HG03196 (cell line): Measurements from ENCODE around the gene CDH4.

Experiments used
- ATAC-seq: cut with Tn5 transposase; IDR thresholded peaks from one replicate; pipeline ENCODE4 v1.9.1; 2021; ENCODE audit not compliant: unreplicated experiment

Gene CDH4

DNA sequence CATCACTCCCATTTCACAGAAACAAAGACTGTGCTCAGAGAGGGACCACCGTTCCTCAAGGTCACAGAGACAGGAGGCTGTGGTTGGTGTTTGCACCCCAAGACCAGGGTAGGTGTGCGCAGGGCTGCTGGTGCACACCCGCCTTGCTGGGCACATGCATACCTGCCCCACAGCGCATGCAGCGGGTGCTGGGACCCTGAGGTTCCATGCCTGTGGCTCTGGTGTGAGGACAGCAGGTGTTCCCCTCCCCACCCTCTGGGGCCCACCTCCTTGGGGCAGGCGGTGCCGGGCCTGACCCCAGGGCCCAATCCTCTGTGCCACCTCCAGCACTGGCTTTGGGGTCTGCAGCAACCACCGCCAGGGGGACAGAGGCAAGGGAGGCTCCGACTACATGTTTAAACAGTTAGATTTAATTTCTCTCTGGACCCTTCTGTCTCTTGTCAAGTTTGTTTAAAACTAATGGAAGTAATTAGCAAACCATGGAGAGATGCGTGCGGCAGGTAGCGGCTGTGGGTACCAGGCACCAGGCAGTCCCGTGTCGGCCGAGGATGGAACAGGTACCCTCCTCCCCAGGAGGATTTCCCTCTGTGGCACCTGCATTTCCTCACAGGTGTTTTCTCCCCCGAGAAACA lies 485.9 kb downstream of the CDH4 start:
- ATAC-seq = no peak

DNA sequence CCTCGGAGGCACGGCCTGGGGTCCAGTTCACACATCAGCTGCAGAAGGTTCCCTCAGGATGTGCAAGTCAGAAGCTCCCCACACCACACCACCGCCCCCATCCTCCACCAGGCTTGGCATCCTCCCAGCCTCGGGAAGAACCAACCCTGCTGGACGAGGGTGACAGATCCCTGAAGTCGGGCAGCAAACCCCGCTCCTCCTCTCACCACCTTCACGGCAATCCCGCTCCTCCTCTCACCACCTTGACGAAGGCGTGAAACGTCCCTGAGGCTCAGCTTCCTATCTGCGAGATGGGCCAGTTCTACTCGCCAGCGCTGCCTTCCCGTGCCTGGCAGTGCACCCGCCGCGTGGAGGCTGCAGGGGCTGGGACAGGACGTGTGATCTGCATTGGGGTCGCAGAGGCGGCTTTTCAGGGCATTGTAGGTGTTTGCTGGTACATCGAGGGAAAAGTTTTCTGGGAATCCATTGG lies 486.6 kb downstream of the CDH4 start:
- ATAC-seq = no peak

DNA sequence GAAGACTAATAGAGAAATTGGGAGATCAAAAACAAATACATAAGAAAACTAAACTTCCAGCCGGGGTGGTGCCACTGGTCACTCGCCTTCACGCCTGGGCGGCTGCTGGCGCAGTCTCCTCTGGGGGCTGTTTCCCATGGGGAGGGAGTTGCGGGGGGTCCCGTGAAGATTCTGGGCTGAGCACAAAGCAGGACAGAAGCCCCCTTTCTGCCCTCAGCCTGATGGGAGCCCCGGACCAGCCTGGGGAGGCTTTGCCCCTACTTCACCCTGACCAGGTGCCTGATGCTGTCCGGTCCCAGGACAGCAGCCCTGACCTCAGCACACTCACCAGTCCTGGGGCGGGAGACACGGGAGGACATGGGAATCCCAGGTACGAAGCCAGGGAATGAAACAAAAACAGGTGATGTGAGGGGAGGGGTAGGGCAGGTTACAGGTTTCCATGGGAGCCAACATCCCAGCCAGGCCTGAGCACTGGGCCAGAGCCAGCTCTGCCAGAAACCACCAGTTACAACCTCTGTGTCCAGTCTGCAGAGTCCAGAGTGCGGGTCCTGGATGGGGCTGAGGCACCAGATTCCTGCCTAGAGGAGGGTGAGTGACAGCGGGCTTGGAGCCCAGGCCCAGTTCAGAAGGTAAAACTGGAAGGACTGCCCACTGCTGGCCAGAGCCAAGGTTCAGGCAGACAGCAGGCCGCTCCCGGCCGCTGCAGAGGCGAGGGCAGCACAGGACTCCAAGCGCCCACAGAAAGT lies 487.2 kb downstream of the CDH4 start:
- ATAC-seq = no peak

DNA sequence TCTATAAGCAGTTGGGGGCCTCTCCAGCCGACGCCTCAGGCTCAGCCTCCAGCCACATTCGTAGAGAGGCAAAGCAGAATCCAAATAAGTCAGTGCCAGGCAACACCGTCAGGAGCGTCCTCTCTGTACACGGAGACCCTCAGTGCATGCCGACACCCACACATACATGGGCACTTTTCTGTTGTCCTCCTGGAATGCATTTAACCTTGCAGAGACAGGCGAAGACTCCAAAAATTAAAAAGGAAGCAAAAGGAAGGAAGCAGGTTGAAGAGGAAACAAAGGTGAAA lies 487.7 kb downstream of the CDH4 start:
- ATAC-seq = no peak

GRCh38 chr20:61742097-61742825 lies 490.2 kb downstream of the CDH4 start:
- no peak for ATAC-seq

DNA sequence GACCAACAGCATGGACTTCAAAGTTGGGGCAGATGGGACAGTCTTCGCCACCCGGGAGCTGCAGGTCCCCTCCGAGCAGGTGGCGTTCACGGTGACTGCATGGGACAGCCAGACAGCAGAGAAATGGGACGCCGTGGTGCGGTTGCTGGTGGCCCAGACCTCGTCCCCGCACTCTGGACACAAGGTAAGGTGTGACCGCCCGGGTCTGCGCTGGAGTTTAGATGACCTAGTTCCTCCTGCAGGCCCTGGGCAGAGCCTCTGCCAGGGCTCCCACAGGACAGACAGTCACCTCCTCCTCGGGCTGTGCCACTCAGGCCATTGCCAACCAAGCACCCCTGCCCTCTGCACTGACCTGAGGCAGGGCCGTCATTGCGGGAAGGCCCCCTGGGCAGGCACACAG lies 491.5 kb downstream of the CDH4 start:
- no peak for ATAC-seq

DNA sequence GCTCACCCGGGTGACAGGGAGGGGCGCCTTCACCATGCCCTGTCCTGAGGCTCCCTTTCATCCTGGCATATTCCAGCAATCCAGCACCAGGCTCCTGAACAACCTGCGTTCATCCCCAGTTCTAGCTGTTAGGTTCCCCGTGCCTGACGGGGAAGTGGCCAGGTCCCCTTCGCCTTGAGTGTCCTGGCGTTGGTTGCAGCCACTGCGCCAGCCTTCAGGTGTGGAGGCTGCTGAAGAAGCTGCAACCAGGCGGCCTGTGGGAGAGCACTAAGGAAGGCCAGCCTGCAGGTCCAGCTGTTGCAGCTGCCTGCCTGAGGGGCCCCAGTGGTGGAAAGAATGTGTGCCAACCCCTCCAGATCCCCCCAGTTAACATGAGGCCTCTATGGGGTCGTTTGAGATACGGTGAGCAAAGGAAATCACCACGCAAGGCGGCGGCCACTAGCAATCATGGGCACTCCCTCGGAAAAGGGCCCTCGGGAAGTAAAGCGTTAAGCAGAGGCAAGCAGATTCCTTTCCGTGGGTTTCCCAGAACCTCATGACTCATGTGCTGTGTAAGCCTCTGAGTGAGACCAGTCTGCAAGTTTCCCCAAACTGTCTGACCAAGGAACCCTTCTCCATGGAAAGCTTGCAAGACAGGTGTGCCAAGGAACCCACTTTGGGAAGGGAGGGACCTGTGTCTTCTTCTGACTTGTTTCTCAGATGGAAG lies 492.8 kb downstream of the CDH4 start:
- ATAC-seq = no peak

GRCh38 chr20:61745397-61746146 lies 493.5 kb downstream of the CDH4 start:
- ATAC-seq = no peak

GRCh38 chr20:61746147-61746646 lies 494.1 kb downstream of the CDH4 start:
- no peak for ATAC-seq

DNA sequence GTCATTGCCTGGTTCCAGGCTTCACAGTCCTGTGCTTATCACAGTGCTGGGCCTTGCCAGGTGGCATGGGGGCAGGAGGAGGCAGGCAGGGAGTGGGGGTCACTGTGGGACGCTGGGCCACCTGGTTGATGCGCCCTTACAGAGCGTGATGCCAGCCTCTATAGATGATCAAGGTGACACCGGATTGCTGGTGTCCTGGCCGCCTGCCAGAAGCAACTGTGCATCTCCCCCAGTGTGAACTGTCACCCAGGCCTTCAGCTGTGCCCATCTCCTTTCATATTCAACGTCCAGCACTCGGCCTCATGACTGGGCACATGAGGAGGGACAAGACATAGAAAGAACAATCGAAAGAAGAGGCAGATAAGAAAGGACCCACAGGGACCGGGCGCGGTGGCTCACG lies 494.7 kb downstream of the CDH4 start:
- ATAC-seq = no peak

DNA sequence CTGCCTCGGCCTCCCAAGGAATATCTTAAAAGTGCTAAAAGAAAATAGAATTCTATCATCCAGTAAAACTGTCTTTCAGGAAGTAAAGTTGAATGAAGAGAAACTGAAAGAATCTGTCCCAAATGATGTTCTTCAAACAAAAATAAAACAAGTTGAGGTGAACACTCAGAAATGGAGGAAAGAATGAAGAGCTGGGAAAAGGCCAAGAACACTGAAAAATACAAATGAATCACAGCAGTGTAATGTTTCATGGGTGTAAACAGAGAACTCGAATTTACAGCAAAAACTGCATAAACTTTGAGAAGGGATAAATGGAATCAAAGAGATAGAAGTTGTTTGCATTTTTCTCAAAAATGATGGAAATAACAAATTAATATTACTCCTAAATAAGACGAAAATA lies 496.3 kb downstream of the CDH4 start:
- no peak for ATAC-seq

GRCh38 chr20:61749406-61750075 lies 497.5 kb downstream of the CDH4 start:
- ATAC-seq = no peak

GRCh38 chr20:61750093-61750492 lies 498.0 kb downstream of the CDH4 start:
- ATAC-seq = no peak

DNA sequence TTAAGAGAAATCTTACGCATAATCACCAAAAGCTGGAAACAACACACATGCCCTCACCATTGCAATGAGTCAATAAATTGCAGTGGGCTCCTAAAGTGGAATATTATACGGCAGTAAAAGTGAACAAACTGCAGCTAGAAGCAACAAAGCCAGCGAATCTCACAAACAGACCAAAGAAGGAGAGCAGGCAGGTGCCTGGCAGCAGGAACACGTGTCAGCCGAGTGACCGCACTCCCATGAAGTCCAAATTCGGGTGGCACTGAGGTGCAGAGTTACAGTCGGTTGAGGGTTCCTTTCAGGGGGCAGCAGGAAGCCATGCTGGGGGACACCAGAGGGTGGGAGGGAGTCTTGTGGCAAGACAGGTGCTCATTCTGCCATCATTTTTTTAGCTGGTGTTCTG lies 500.5 kb downstream of the CDH4 start:
- no peak for ATAC-seq

- no peak for ATAC-seq
Observed at GRCh38 chr20:61753316-61753942, 501.4 kb downstream of the CDH4 start.

DNA sequence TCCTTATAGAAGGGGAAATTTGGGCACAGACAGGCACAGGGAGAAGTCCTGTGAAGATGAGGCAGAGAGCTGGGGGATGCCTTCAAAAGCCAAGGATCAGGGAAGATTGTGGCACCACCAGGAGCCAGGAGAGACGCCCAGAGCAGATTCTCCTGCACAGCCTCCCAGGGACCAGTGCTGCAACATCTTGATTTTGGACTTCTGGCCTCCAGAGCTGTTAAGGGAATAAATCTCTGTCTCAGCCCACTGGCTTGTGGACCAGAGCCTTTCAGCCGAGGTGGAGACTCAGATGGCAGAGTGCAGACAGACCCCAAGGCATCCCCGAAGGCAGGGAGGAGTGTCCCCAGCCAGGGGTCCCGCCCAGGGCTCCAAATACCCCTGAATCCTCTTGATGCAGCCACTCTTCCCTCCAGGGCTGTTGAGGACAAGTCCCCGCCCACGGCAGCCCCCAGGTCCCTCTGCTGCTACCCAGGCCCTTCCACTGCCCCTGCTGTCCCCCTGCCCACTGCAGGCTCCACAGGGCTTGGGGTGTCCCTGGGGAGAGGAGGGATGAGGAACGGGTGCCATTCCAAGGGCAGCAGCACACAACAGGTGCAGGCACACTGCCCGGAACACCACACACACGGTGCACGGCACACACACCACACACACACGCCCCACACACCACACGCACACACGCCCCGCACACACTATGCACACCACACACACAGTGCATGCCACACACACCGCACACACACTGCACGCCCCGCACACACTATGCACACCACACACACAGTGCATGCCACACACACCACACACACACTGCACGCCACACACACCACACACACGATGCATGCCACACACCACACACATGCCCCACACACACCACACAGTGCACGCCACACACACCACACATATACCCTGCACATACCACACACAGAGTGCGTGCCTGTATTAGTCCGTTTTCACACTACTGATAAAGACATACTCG lies 502.2 kb downstream of the CDH4 start:
- no peak for ATAC-seq

- ATAC-seq = no peak
Observed at GRCh38 chr20:61754976-61755778, 503.1 kb downstream of the CDH4 start.
